ENCODE data around the gene PCBP3. TPM values are rescaled to one million over a fixed set of nuclear protein-coding genes. Genes with fewer than 3 reads are reported as not detected.
"Not testable (repeated sequence)": the region's sequence is repeated elsewhere in the genome, so short reads cannot be mapped to it uniquely, and the experiment has no call there.

The PCBP3 gene
- total RNA-seq, 1 donor: 7.0 TPM

DNA sequence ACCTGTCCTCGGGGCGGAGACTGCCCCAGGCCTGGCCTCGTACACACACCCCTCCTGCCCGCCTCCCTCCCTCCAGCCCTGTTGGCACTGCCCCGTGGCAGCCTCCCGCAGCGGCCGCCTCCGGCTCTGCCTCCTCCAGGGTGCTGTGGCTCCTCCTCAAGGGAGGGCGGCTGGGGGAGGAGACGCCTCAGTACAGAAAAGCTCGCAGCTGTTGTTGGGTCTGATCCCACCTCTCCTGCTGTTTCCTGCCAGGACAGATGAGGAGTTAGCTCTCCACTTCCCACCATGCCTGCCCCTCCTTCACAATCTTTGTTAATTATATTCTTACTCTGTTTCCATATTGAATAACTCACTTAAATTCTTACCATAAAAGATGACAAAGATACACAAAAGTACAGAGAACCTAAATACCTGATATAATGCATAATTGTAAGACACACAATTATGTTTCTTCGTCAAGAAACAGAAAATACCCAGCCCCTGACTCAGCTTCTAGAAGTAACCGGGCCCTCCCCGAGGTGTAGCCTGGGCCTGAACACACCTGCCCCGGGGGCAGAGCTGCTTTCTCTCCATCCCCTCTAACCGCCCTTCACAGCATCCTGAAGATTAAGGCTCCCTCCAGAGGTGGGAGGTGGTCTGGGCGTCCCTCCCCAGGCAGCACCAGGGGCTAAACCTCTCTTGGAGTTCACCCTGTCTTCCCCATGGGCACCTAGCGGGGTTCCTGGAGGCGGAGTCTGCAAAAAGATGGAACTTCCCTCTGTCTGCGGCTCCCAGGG is 307.4 kb downstream of the PCBP3 start:
- DNase-seq (ENCODE audit: low read depth in 2 of 3, low spot score in 2 of 3): no peak

DNA sequence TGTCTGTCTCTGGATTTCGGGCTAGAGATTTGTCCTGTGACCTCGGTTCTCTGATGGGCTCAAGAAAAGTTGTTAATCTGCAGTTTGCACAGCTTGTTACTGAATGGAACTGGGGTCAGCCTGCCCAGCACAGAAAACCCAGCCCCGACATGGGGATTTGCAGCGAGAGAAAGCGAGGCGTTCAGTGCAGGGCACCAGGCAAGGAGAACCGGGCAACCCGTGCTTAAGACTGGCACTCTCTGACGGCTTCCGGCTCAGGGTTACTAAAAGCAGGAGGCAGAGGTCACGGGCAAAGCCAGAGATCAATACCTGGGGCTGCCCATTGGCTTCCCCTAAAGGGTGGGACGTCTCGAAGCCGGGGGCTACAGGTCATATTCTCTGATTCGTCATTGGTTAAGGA is 308.2 kb downstream of the PCBP3 start:
- no peak for DNase-seq (ENCODE audit: low read depth in 2 of 3, low spot score in 2 of 3)

GRCh38 chr21:45952527-45952926 is 309.0 kb downstream of the PCBP3 start:
- DNase-seq (ENCODE audit: low read depth in 2 of 3, low spot score in 2 of 3): not testable (repeated sequence)

DNA sequence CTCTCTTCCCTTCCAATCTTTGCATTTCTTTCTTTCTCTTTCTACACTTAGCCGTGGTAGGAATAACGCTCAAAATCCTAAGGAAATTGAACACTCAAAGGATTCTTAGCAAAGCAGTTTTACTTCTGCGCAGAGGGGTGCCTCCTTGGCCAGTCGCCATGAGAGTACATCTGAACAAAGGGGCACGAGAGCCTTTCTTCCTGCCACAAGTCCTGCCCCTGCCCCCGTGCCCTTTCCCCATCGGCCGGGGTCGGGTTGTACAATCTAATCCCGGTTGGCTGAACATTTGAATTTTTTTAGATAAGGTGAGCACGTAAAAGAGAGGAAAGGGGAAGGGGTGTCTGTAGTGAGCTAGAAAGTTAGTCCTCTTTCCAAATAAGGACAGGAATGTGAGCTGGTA is 309.4 kb downstream of the PCBP3 start:
- no peak for DNase-seq (ENCODE audit: low read depth in 2 of 3, low spot score in 2 of 3)

GRCh38 chr21:45954261-45954660 is 310.7 kb downstream of the PCBP3 start:
- DNase-seq (ENCODE audit: low read depth in 2 of 3, low spot score in 2 of 3): no peak

DNA sequence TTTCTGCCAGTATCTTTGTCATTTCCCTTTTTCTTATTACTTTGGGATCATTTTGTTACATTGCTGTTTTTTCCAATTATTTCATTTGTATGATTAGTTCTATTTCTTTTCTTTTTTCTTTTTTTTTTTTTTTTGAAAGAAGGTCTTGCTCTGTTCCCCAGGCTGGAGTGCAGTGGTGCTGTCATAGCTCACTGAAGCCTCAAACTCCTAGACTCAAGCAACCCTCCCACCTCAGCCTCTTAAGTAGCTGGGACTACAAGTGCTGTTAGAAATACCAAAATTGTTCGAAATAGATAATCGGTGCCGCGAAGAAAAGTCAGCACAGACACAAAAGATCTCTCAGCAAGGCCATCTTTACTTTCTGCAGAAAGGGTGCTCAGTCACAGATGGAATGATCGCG is 311.4 kb downstream of the PCBP3 start:
- no peak for DNase-seq (ENCODE audit: low read depth in 2 of 3, low spot score in 2 of 3)

DNA sequence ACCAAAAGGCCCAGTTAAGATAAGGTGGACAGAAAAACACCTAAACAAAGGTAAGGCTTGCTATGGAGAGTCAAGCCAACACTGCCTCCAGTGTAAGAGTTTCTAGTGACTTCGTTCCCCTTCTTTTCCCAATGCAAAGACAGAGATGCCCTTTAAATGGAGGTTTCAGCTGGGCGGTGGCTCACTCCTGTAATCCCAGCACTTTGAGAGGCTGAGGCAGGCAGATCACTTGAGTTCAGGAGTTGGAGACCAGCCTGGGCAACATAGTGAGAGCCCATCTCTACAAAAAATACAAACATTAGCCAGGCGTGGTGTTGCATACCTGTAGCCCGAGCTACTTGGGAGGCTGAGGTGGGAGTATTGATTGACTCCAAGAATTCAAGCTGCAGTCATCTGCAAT is 314.0 kb downstream of the PCBP3 start:
- DNase-seq (ENCODE audit: low read depth in 2 of 3, low spot score in 2 of 3): no peak

DNA sequence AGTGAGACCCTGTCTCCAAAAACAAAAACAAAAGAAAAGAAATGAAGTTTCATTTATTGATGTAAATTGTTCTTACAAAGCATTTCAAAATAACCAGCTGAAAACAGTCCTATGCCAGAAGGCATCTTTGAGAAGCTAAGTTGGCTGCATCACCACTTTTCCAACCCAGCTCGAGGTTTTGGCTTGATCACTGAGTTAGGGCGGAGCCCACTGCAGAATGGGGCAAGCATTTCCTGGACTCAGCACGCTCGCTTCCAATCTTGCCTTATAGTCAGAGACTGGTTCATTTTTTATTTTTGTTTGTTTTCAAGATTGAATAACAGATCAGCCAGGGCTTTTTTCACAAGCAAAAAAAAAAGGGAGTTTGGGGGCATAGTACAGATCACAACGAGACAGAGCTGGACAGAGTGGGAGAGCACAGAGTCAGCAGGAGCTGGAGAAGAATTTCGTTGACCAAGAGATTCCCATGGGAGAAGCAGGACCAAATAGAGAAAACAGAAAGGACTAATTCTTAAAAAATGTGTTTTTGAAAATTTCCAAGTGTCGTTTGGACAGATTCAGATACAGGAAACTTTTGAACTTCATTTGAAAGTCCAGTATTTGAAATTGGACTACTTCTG is 314.6 kb downstream of the PCBP3 start:
- no peak for DNase-seq (ENCODE audit: low read depth in 2 of 3, low spot score in 2 of 3)

DNA sequence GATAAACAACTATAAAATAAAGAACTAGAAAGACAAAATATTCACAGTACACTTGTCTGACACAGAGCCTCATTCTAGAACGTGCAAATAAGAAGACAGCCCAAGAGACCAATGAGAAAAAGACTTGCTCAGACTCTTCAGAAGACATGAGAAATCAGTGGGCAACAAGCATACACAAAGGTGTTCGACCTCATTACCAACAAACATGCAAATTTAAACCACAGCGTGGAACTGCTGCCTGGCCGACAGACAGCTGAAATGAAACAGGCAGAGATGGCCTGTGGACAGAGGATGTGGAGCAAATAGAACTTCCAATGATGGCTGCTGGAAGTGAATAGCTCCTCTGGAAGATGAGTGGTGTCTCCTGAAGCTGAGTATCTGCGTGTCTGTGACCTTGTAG is 315.7 kb downstream of the PCBP3 start:
- no peak for DNase-seq (ENCODE audit: low read depth in 2 of 3, low spot score in 2 of 3)

DNA sequence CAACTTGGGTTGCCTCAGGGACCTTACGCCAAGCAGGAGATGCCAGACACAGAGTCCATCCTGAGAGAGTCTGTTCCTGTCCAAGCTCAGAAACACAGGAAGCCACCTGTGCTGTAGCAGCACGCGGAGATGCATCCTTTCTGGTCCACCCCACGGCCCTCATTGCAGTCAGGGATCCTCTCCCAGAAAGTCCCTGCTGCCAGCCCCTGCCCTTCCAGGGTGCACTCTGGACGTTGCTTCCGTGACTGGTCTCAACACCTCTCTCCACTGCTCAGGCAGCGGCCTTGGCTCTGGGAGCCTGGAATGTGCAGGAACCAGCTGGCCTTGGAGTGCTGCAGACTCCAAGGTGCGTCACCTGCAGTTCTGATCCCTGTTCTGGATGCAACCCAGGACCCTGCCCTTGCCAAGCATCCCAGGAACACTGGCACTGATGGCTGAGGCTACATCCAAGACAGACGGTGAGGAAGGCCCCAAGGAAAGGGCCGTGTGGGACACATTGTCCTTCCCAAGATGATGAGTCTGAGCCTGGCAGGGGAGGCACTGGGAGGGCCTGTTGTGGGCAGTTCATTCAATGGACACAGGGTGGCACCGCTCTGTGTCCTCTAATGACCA is 316.4 kb downstream of the PCBP3 start:
- DNase-seq (ENCODE audit: low read depth in 2 of 3, low spot score in 2 of 3): no peak

- DNase-seq (ENCODE audit: low read depth in 2 of 3, low spot score in 2 of 3): not testable (repeated sequence)
These were observed 317.9 kb downstream of the PCBP3 start for GRCh38 chr21:45961408-45961807.

GRCh38 chr21:45962531-45963231 is 319.2 kb downstream of the PCBP3 start:
- DNase-seq (ENCODE audit: low read depth in 2 of 3, low spot score in 2 of 3): no peak

GRCh38 chr21:45963232-45963570 is 319.7 kb downstream of the PCBP3 start:
- DNase-seq (ENCODE audit: low read depth in 2 of 3, low spot score in 2 of 3): no peak

DNA sequence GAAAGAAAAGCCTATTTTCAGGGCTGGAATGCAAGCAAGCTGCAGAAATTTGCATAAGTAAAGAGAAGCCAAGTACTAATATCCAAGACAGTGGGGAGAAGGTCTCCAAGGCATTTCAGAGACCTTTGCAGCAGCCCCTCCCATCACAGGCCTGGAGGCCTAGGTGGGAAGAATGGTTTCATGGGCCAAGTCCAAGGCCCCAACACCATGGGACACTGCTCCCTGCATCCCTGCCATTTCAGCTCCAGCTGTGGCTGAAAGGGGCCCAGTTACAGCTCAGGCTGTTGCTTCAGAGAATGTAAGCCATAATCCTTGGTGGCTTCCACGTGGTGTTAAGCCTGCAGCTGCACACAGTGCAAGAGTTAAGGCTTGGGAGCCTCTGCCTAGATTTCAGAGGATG is 321.1 kb downstream of the PCBP3 start:
- DNase-seq (ENCODE audit: low read depth in 2 of 3, low spot score in 2 of 3): no peak

DNA sequence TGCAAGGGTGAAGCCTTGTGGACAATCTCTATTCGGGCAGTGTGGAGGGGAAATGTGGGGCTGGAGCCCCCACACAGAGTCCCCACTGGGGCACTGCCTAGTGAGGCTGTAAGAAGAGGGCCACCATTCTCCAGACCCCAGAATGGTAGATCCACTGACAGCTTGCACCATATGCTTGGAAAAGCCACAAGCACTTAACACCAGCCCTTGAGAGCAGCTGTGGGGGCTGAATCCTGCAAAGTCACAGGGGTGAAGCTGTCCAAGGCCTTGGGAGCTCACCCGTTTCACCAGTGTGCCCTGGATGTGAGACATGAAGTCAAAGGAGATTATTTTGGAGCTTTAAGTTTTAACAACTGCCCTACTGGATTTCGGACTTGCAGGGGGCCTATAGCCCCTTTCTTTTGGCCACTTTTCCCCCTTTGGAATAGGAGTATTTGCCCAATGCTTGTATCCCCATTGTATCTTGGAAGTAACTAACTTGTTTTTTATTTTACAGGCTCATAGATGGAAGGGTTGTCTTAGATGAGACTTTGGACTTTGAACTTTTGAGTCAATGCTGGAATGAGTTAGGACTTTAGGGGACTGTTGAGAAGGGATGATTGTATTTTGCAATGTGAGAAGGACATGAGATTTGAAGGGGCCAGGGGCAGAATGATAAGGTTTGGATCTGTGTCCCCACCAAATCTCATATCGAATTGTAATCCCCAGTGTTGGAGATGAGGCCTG is 321.7 kb downstream of the PCBP3 start:
- no peak for DNase-seq (ENCODE audit: low read depth in 2 of 3, low spot score in 2 of 3)

DNA sequence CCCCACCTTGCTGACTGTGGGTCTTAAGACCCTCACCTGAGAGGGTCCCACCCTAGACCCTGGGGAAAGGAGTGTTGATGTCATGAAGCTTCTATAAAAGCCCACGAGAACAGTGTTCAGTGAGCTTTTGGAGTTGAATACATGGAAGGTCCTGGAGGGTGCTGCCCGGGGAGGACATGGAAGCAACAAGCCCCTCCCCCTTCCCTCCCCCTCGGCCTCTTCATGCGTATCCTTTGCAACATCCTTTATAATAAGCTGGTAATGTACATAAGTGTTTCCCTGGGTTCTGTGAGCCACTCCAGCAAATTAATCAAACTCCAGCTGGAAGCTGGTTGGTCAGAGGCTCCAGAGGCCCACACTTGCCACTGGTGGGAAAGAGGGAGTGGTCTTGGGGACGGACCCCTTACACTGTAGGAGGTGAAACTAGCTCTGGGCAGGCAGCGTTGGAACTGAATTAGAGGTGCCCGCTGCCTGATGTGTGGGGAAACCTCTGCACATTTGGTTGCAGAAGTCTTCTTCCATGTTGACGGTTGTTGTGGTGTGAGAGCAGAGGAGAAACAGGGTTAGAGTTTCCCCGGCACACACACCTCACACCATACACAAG is 323.4 kb downstream of the PCBP3 start:
- DNase-seq (ENCODE audit: low read depth in 2 of 3, low spot score in 2 of 3): no peak

GRCh38 chr21:45969921-45970673 is 326.6 kb downstream of the PCBP3 start:
- no peak for DNase-seq (ENCODE audit: low read depth in 2 of 3, low spot score in 2 of 3)

- DNase-seq (ENCODE audit: low read depth in 2 of 3, low spot score in 2 of 3): peak in 2 of 3 donors; percentile 56 to 64
These were observed 327.4 kb downstream of the PCBP3 start for GRCh38 chr21:45970674-45971615.
